Sigmoid colon (tissue), 3 donors: ENCODE measurements around the gene CD80.

Source experiments
- CTCF ChIP-seq, 4 experiments: fragments of 450-650 bp in 3 of 4; fragments of 200-600 bp in 1 of 4; IDR thresholded peaks; one replicate each; pipeline ENCODE4 v1.5.1; 2016 to 2019; ENCODE audit warnings: antibody characterized with exemption in 4 of 4, mild to moderate bottlenecking in 3 of 4, moderate library complexity in 2 of 4
- POLR2A ChIP-seq, 2 donors: fragments of 450-650 bp; IDR thresholded peaks; one replicate each; pipeline ENCODE4 v1.6.1; 2016; ENCODE audit warnings: antibody characterized with exemption in 2 of 2, mild to moderate bottlenecking in 2 of 2, moderate library complexity in 2 of 2

- TF ChIP-seq CTCF (IDR thresholded peaks at IDR 0.05) = no peak
- TF ChIP-seq POLR2A (IDR thresholded peaks at IDR 0.05) = no peak
Observed at GRCh38 chr3:119506631-119507030, 52.8 kb downstream of the CD80 start.
